ENCODE data around the gene MED12L.

The MED12L gene

GRCh38 chr3:151216641-151217607 is 131.5 kb downstream of the MED12L start:
- Histone ChIP-seq H3K9ac (ENCODE audit: low read depth, low read length, poor library complexity, severe bottlenecking) (no peak overlapping the region), H3K9me3 (ENCODE audit: insufficient read depth, low read depth, low read length) (no peaks in the 10 kb centered on the region; the same call in 1 of the 2 replicates), H3K4me1 (ENCODE audit: insufficient read depth, low read length, poor library complexity, severe bottlenecking) (no peaks in the 10 kb centered on the region), H3F3A (ENCODE audit: low read depth) (no peaks in the 10 kb centered on the region), H3K36me3 (ENCODE audit: insufficient read depth, low read length) (peaks cover 25% of the 10 kb centered on the region; the same call in 1 of the 2 replicates), H3K9me2 (replicated peaks; ENCODE audit: low read depth, low read length) (no peaks in the 10 kb centered on the region), H3K79me2 (ENCODE audit: insufficient read depth, low read length) (no peaks in the 10 kb centered on the region), H4K20me1 (ENCODE audit: insufficient read depth, low read length, poor library complexity, severe bottlenecking) (no peaks in the 10 kb centered on the region), H2AFZ (ENCODE audit: low read length) (no peak overlapping the region), H3K27me3 (ENCODE audit: insufficient read depth, low read length, poor library complexity, severe bottlenecking) (no peaks in the 10 kb centered on the region), H3K4me2 (ENCODE audit: low read depth, low read length, poor library complexity, severe bottlenecking) (no peak overlapping the region), H3K4me3 (ENCODE audit: low read length, poor library complexity, severe bottlenecking) (no peak overlapping the region)
- TF ChIP-seq, protein P1, sequence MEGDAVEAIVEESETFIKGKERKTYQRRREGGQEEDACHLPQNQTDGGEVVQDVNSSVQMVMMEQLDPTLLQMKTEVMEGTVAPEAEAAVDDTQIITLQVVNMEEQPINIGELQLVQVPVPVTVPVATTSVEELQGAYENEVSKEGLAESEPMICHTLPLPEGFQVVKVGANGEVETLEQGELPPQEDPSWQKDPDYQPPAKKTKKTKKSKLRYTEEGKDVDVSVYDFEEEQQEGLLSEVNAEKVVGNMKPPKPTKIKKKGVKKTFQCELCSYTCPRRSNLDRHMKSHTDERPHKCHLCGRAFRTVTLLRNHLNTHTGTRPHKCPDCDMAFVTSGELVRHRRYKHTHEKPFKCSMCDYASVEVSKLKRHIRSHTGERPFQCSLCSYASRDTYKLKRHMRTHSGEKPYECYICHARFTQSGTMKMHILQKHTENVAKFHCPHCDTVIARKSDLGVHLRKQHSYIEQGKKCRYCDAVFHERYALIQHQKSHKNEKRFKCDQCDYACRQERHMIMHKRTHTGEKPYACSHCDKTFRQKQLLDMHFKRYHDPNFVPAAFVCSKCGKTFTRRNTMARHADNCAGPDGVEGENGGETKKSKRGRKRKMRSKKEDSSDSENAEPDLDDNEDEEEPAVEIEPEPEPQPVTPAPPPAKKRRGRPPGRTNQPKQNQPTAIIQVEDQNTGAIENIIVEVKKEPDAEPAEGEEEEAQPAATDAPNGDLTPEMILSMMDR (conservative IDR thresholded peaks at IDR 0.05; ENCODE audit: low read length), result no peak
- TF ChIP-seq EZH2phosphoT487 (IDR thresholded peaks at IDR 0.05; ENCODE audit: borderline replicate concordance), result no peak

DNA sequence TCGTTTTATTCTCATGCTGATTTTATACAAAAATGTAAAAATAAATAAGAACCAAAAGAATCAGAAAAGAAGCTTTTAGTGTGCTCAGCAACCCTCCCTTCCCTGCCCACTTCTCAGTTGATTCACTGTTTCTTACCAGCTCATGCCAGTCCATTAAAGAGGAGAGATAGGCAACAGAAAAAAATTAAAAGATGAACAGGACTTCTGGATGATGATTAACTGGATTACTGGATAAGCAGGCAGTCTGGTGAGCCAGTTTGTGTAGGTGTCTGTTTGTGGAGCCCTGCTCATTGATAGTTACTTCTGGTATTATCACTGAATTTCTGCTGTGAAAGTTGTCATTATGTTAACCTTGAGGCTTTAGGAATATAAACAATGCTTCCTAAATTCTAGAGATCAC is 132.7 kb downstream of the MED12L start:
- H3K4me2 ChIP-seq (ENCODE audit: low read depth, low read length, poor library complexity, severe bottlenecking), result no peak overlapping the region

DNA sequence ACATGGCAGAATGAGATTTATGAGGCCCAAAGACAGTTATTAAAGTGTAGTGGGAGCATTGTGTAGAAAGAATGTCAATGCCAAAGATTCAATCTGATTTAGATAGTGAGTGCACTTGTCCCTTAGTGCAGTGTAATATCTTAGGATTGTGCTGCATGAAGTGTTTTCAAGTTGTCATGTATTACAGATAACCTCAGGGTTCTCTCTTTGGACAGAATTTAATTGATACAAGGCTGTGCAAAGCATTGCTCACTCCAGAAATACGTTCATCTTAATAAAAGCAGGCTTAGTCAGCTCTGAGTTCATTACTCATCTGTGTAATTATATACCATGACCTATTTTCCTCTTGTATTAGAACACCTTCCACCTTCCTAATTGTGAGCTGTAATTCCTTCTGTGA is 133.6 kb downstream of the MED12L start:
- no peaks in the 10 kb centered on the region for H3F3A ChIP-seq (ENCODE audit: low read depth)
- no peak overlapping the region for H3K4me2 ChIP-seq (ENCODE audit: low read depth, low read length, poor library complexity, severe bottlenecking)
- no peak overlapping the region for H3K4me3 ChIP-seq (ENCODE audit: low read length, poor library complexity, severe bottlenecking)
- H3K27me3 ChIP-seq (ENCODE audit: insufficient read depth, low read length, poor library complexity, severe bottlenecking), result no peaks in the 10 kb centered on the region
- no peaks in the 10 kb centered on the region for H3K79me2 ChIP-seq (ENCODE audit: insufficient read depth, low read length)
- no peaks in the 10 kb centered on the region for H3K9me2 ChIP-seq (replicated peaks; ENCODE audit: low read depth, low read length)
- no peaks in the 10 kb centered on the region for H4K20me1 ChIP-seq (ENCODE audit: insufficient read depth, low read length, poor library complexity, severe bottlenecking)
- H3K9me3 ChIP-seq (ENCODE audit: insufficient read depth, low read depth, low read length), result no peaks in the 10 kb centered on the region; the same call in 1 of the 2 replicates
- peaks cover 34% of the 10 kb centered on the region; the same call in 1 of the 2 replicates for H3K36me3 ChIP-seq (ENCODE audit: insufficient read depth, low read length)
- H3K4me1 ChIP-seq (ENCODE audit: insufficient read depth, low read length, poor library complexity, severe bottlenecking), result no peaks in the 10 kb centered on the region
- TF ChIP-seq, protein P1 (conservative IDR thresholded peaks at IDR 0.05; ENCODE audit: low read length), result no peak
- TF ChIP-seq EZH2phosphoT487 (IDR thresholded peaks at IDR 0.05; ENCODE audit: borderline replicate concordance), result no peak
- H3K9ac ChIP-seq (ENCODE audit: low read depth, low read length, poor library complexity, severe bottlenecking), result no peak overlapping the region
- no peak overlapping the region for H2AFZ ChIP-seq (ENCODE audit: low read length)

More for the DNA sequence above, 132.7 kb downstream of the MED12L start:
- no peak overlapping the region for H2AFZ ChIP-seq (ENCODE audit: low read length)
- H3F3A ChIP-seq (ENCODE audit: low read depth), result no peaks in the 10 kb centered on the region
- no peak overlapping the region for H3K4me3 ChIP-seq (ENCODE audit: low read length, poor library complexity, severe bottlenecking)
- H4K20me1 ChIP-seq (ENCODE audit: insufficient read depth, low read length, poor library complexity, severe bottlenecking), result no peaks in the 10 kb centered on the region
- no peaks in the 10 kb centered on the region; the same call in 1 of the 2 replicates for H3K9me3 ChIP-seq (ENCODE audit: insufficient read depth, low read depth, low read length)
- H3K79me2 ChIP-seq (ENCODE audit: insufficient read depth, low read length), result no peaks in the 10 kb centered on the region
- no peak overlapping the region for H3K9ac ChIP-seq (ENCODE audit: low read depth, low read length, poor library complexity, severe bottlenecking)
- peaks cover 30% of the 10 kb centered on the region; the same call in 1 of the 2 replicates for H3K36me3 ChIP-seq (ENCODE audit: insufficient read depth, low read length)
- H3K27me3 ChIP-seq (ENCODE audit: insufficient read depth, low read length, poor library complexity, severe bottlenecking), result no peaks in the 10 kb centered on the region
- no peaks in the 10 kb centered on the region for H3K9me2 ChIP-seq (replicated peaks; ENCODE audit: low read depth, low read length)
- no peak for TF ChIP-seq EZH2phosphoT487 (IDR thresholded peaks at IDR 0.05; ENCODE audit: borderline replicate concordance)
- TF ChIP-seq, protein P1 (conservative IDR thresholded peaks at IDR 0.05; ENCODE audit: low read length), result no peak
- no peaks in the 10 kb centered on the region for H3K4me1 ChIP-seq (ENCODE audit: insufficient read depth, low read length, poor library complexity, severe bottlenecking)

Measured in Loucy (cell line).